GM18907 (cell line): ENCODE data around the gene ZNG1A.
"Not testable (repeated sequence)": the region's sequence is repeated elsewhere in the genome, so short reads cannot be mapped to it uniquely, and the experiment has no call there.

Source experiments
- ATAC-seq: cut with Tn5 transposase; IDR thresholded peaks from one replicate; pipeline ENCODE4 v1.9.1; 2021; ENCODE audit warnings: mild to moderate bottlenecking, moderate library complexity; ENCODE audit not compliant: unreplicated experiment

ZNG1A gene

DNA sequence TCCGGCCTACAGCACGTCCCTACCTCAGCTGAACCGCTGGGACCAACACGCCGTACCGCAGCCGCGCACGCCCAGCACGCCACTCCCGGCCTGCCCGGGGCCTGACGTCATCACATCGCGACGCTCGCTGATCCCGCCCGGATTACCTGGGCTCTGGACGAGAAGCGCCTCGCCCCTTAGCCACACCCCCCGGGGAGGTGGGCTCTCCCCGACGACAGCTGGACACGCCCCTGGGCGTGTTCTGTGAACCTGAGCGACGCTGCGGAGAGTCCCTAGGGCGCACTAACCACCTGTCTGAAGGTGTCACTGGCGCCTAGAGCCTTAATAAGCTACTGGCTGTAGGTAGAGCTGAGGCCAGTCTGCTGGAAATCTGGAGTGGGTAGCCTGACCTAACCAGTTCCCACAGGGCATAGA is at the start of gene ZNG1A:
Gene ZNG1A, minus strand, starts transcription at position 87 of the 414 bp plus-strand sequence. CDS start 87 bp downstream, outside the sequence.
- ATAC-seq, result not testable (repeated sequence)

DNA sequence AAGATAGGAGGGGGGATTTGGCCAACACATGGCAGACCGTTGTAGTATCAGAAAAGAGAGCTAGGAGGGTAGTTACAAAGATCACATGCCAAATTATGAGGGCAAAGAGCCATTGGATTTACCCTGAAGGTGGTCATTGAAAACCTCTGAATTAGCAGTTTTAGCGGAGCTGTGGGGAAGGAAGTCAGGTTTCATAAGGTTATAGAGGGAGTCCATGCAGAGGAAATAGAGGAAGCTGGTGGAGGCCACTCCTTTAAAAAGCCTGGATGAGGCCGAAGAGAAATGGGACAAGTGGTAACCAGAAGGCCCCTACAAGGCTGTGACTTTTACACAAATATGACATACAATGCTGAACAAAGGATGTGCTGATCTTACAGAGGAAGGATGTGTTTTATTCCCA is 49.0 kb upstream of the ZNG1A start:
- ATAC-seq, result no peak

DNA sequence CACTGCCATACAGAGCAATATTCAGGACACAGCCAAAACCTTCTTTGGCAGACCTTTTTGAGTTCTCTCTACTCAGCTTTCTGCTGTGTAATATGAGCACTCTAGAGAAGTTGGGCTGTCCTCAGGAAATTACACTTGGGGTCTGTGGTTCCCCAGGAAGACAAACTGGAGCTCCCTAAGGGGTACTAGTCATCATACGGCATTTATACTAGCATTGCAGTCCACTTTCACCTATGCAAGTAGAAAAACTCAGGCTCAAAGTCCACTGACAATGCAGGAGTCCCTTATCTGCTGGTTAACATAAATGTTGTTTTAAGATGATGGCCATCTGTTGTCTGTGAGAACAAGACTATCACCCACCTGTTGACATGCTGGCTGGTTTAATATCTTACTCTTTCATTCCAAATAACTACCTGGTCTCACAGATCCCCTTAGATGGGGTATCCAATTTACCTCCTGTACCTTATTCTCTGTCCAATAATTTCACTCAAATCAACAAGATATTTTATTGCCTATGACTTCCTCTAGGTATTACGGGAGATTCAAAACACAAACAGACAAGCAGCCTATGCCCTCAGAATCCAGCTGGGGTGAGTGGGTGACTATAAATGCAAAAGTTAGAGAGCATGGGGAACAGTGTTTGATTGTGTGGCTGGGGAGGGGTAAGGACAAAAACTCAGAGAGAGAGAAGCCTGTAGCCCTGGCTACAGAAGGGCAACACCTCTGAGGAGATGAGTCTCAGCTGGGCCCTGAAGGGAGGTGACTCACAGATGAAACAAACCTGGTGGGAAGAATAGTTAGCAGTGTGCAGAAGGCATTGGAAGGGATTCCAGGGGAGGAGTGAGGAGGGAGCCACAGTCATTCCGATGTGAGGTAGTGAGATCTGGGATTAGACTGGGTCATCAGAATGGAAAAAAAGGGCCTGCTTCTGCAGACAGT is 46.0 kb upstream of the ZNG1A start:
- no peak for ATAC-seq

DNA sequence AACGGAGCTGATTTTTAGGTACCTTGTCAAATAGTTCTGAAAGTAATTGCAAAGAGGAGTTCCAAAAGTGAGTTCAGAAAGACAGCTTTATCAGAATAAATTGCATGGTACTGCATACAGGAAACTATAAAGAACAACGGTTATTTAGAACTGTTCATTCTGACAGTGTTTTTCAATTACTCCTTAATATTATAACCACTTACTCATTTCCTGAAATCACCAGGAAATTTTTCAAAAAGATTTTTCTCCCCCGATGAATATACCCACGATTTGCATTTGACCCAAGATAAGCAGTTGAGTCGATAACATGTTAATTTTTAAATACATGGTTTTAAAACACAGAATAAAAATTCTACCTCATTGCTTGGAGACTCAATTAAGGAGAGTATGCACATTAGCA is 45.2 kb upstream of the ZNG1A start:
- no peak for ATAC-seq

DNA sequence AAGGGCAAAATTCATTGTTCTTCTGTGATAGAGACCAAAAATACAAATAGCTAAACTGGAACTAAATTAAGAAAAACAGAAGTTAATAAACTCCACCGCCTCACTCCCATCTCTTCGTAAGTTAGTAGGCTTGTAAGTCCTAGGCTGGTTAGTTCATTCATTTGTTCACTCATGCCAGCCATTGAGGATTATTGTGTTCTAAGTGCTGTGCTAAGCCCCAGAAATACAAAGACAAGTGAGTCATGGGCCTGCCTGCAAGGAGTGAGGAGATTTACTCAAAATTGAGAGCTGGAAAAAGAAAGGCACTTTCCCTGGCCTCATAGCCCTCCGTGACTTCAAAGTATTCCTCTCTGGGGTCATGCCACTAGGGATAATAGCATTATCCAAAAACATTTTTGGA is 44.3 kb upstream of the ZNG1A start:
- ATAC-seq, result no peak

DNA sequence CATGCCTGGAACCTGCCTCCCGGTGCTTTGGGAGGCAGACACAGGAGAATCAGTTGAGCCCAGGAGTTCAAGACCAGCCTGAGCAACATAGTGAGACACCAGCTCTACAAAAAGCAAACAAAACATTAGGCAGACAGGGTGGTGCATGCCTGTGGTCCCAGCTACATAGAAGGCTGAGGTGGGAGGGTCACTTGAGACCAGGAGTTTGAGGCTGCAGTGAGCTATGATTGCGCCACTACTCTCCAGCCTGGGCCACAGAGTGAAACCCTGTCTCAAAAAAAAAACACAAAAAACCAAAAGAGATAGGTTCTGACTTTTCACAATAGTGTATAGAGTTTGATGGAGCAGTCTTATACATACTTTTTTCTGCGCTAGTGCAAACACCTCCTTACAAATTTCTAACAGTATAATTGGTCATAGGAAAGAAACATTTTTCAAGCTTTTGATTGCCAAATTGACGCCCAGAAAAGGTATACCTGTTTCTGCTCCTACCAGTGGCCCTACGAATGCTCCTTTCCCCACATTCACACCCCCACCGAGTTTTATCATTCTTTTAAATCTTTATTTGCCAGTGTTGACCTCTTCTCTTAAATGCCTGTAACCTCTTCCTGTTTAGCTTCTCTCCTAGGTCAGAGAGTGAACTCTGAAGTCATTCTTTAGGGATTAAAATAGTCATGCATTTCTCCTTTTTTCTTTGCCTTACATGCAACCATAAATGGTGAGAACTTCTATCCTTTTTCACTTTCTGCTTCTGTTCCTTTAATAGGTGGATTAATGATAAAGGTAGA is 43.3 kb upstream of the ZNG1A start:
- ATAC-seq, result no peak

DNA sequence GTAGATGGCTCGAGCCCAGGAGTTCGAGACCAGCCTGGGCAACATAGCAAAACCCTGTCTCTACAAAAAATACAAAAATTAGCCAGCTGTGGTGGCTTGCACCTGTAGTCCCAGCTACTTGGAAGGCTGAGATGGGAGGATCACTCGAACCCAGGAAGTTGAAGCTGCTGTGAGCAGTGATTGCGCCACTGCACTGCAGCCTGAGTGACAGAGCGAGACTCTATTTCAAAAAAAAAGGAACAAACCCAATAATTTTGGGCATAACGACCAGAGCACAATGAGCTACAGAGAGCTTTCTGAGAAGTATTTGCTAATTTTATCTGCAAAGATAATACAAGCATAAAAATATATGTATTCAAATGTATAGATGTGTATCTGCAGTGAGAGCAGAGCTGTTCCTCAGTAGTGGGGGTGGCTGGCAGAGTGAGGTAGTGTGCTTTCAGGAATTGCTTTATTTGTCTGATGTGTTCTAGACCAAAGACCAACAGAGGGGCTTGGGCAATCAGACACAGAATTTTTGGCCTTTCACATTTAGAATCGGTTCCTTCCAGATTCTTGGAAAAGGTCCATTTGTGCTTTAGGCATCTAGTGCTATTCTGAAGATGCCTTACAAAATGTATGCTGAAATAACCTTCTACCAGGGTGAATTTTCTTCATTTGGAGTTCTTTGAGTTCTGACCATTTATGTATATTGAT is 41.0 kb upstream of the ZNG1A start:
- no peak for ATAC-seq

DNA sequence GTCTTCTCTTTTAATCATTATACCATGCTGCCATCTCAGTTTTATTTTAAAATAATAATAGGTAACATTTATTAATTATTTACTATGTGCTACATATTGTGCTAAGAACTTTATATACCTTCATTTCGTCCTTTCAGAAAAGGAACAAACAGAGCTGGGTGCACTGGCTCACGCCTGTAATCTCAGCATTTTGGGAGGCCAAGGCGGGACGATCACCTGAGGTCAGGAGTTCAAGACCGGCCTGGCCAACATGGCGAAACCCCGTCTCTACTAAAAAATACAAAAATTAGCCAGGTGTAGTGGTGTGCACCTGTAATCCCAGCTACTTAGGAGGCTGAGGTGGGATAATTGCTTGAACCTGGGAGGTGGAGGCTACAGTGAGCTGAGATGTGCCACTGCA is 40.2 kb upstream of the ZNG1A start:
- ATAC-seq, result not testable (repeated sequence)

DNA sequence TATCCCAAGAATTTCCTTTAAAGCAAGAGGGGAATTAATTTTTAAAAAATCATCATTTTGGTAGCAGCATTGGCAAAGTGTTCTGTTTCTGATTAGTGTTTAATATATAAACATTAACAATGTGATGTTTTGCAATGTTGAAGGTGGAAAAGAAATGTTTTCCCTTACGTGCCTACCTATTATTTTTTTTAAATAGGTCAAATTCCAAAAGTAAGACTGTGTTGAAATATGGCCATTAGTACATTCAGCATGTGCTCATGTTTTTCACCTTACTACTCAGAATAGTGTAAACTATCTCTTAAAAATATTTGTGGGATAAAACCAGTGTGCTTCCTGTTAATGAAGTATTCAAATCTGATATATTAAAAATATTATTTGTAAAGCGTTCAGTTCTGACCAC is 39.1 kb upstream of the ZNG1A start:
- no peak for ATAC-seq

DNA sequence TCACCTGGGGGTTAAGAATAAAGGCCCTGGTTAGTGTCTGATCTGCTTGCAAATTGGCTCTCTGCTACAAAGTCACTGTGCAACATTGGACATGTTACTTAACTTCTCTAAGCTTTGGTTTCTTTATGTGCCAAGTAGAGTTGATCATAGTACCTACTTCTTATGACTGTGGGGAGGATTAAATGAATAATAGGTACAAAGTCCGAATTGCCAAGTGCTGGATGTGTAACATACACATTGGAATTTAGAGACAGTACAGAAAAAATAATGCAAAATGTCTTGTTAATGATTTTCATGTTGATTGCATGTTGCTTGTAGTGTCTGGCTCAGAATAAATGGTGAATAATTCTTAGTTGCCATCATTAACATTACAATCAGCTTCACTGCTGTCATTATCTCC is 38.0 kb upstream of the ZNG1A start:
- no peak for ATAC-seq

DNA sequence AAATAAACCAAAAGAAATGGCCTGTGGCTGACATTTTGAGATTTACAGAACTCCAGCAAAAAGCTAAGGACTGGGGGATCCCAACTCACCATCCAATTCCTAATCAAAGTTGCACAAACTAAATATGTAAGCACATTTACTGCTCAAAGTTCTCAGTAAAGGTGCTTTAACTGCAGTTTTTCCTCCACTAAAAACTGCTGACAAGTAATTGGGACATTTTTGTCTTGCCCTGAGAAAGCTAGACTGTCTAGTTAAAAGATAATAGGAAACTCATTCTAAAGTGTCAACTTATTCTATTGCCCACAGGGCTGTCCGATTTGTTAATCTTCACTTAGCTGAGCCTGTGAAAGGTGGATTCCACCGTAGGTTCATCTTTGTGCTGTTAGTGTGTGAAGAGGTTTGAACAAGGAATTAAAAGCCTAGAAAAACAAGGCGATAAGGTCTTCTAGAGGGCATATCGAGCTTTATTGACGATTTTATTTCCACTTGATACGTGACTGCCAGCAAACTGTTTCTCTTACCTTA is 36.8 kb upstream of the ZNG1A start:
- ATAC-seq, result no peak

DNA sequence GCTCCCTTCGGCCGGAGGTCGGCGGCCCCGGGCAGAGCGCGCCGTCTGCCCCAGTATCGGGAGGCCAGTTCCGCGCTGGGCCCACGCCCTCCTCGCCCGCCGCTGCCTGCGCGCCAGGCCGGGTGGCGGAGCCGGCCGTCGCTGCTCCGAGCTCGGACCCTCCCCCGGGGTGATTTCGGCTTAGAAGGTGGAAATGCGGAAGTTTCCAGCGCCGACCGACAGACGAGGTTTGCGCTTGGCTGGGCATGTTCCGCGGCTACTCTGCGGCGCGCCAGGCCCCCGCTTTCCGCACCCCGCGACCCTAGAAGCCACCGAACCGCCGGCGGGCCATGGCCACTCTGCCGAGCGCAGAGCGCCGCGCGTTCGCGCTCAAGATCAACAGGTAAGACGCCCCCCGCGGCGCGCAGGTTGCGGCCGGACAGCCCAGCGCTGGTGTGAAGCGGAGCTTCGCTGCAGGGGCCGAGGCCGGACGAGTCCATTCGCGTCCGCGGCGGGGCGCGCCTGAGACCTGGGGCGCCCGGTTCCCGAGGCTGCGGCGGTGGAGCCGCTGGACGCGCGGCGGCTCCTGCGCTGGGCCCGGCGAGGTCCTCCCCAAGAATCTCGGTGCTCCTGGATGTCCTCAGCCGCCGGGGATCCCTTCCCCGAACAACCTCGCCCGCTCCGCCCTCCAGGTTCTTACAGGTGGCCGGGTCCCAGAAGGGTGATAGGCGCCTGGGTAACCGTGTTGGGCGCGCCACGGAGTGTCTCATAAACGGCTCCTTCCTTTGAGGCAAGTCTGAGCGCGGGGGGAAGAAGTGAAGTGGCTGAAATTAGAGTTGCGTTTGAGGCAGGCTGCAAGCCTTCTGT is 36.0 kb upstream of the ZNG1A start, which contains the start of gene DOCK8:
Gene DOCK8, plus strand, starts transcription at position 218 of the 846 bp plus-strand sequence. Its CDS starts 112 bp downstream, at position 330.
- peak; percentile 87 for ATAC-seq

DNA sequence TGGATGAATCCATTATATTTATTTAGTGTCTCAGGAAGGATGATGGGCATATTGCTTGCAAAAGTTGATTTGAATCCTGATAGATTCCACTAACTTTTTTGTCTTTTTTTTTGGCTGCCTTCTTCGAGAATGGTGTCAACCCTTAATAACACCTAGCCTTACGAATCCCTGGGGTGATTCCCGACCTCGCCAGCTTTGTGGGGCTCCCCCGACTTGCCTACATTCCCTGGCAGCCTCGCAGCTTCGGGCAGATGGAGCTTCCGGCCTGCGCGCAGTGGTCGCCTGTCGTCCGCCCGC is 35.4 kb upstream of the ZNG1A start:
- no peak for ATAC-seq

DNA sequence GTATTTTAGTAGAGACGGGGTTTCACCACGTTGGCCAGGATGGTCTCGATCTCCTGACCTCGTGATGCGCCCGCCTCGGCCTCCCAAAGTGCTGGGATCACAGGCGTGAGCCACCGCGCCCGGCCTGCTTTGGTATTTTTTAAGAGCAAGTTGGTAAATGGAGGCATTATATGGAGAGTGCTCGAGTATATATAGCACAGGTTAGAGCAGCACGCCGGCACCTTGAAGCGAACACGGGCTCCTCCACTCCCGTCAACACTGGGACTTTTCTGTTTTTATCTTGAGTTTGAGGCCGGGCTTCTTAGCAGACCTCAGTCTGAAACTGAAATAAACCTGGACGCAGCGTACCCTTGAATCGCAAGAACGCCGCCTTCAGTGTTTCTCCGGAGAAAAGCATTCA is 35.0 kb upstream of the ZNG1A start:
- ATAC-seq, result not testable (repeated sequence)

DNA sequence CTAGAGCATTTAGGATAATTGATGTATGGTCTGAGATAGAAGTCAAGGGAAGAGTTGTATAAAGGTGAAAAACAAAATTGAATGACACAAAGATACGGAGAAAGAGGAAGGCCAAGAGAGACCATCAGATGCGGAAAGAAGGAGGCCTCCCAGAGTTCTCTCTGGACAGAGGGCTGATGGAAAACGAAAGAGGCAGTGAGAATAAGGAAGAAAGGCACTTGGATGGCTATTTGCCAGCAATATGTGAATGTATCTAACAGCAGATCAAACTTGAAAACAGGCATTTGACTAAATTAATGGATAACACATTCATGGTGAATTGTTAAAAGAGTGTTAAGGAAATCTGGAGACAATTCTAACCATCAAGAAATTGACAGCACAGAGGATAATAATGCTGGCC is 33.4 kb upstream of the ZNG1A start:
- no peak for ATAC-seq

DNA sequence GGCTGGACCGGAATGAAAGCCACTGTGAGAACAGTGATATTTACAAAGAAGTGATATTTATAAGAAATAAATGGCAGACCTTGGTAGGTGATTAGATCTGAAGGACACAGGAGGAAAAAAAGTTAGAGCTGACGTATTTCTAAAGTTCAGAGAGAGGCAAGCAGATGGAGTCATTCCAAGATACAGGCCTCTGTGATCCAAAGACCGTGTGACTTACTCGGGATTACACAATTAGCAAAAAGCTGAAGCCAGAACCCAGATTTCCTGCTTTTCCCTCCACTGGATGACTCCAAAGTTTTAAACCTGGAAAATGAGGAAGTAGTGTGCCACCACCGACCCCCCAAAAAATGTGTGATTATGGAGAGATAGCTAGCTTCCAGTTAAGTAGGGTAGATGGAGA is 32.7 kb upstream of the ZNG1A start:
- no peak for ATAC-seq

DNA sequence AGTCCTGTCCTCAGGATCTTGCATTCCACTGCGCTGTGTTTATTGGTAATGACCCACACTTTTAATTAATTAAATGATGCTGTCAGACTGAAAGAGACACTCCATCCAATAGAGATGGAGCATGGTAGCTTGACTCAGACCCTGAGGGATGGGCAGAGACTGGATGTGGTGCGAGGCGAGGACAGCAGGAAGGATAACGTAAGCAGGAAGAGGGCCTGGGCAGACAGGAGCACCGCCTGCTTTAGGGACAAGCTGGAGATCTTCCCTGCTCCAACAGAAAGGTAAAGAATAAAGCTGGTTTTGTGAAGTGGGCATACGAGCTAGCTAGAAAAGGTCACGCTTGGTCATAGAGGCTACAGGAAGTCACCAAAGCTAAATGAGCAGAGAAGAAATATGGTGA is 32.2 kb upstream of the ZNG1A start:
- ATAC-seq, result no peak

DNA sequence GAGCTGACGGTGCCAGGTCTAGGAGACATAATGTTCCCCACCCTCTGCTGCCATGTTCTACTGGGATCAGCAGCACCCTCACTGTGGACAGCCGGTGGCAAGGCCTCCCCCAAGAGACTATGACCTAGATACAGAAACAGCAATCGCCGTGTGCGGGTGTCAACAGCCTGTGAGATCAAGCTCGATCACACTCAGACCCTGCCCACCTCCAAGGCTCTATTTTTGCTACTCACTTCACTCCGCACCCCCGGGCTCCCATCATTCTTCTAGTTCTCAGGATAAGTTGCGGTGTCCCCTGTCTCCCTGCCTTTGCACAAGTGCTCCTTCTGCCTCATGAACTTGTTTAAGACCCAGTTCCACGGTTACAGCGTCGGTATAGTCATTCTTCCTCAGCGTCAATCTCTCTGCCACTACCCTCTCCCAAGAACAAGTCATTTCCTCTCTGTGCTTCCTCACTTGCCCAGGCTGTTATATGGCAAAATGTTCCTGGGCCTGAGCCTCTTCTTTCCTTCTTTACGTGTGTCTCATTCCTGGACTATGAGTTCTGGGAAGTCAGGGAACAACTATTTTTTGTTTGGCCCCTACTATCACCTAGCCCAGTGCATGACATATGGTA is 30.4 kb upstream of the ZNG1A start:
- no peak for ATAC-seq

DNA sequence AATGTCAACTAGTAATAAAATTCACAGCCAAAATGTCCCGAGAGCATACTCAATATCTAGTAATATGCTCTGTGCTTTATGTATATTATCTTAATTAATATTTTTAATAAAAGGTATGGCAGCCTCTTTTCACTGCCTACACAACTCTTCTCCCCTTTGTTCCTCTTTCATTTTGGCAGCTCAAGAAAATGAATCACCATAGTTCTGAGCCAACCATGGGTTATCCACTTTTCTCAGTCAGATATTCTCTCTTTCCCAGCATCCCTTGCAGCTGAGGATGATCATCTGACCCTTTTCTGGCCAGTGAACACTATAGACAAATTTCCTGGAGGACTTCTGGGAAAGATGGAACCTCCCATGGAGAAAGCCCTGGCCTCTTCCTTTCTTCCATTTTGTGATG is 27.6 kb upstream of the ZNG1A start:
- ATAC-seq, result no peak

DNA sequence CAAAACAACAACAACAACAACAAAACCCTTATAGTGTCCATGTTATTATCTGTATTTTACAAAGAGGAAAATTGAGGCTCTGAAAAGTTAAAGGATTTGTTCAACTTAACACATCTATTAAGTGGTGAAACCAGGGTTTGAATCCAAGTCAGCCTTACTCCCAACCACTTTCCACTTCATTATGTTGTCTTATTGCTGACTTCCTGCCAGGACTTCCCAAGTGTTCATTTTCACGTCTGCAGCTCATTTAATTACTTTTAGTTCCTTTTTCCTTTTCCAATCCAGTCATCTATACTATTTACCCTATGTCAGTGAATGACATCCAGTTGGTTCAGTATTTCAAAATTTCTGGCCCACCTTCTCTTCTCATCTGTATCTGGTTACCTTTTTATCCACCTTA is 20.7 kb upstream of the ZNG1A start:
- not testable (repeated sequence) for ATAC-seq
